GM19025 (cell line): ENCODE results near the gene LRRC27.
"Not testable (repeated sequence)": the region's sequence is repeated elsewhere in the genome, so short reads cannot be mapped to it uniquely, and the experiment has no call there.

ENCODE experiments used
- ATAC-seq: cut with Tn5 transposase; IDR thresholded peaks from one replicate; pipeline ENCODE4 v1.9.1; 2021; ENCODE audit warnings: mild to moderate bottlenecking, low read depth, moderate library complexity; ENCODE audit not compliant: unreplicated experiment

The LRRC27 gene

DNA sequence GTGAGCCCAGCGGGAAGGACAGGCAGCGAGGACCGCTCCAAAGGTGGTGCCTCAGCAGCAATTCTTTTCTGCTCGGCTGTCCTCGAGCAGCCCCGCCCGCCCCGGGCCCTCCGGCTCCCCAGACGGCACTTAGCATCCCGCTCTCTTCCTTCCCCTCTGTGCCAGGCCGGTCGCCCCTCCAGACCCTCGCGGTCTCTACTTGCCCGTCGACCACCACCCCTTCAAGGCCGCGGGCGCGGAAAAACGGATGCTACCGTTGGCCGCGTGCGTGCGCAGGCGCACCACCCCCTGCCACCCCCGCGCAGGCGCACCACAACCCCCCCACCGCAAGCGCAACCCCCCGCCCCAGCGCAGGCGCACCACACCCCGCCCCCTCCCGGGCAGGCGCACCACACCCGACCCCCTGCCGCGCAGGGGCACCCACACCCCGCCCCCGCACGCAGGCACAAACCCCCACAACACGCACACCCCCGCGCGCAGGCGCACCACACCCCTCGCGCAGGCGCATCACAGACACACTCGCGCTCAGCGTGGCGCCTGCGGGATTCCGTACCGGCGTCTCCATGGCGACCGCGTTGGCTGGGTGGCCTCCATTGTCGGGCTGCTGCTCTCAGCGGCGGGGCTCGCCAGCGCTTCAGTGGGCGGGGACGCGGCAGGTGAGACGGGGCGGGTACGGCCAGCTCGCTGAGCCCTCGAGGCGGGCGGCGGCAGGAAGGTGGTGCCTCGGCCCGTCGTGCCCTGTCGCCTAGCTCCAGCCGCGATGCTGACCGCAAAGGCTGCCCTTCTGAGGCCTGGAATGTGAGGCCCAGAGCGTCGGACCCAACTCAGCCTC lies at the start of gene LRRC27:
Gene LRRC27 (plus strand): TSS at position 593 of the 832 bp plus-strand sequence. CDS start 1,332 bp downstream, outside the sequence.
- ATAC-seq, result peak; percentile 82

DNA sequence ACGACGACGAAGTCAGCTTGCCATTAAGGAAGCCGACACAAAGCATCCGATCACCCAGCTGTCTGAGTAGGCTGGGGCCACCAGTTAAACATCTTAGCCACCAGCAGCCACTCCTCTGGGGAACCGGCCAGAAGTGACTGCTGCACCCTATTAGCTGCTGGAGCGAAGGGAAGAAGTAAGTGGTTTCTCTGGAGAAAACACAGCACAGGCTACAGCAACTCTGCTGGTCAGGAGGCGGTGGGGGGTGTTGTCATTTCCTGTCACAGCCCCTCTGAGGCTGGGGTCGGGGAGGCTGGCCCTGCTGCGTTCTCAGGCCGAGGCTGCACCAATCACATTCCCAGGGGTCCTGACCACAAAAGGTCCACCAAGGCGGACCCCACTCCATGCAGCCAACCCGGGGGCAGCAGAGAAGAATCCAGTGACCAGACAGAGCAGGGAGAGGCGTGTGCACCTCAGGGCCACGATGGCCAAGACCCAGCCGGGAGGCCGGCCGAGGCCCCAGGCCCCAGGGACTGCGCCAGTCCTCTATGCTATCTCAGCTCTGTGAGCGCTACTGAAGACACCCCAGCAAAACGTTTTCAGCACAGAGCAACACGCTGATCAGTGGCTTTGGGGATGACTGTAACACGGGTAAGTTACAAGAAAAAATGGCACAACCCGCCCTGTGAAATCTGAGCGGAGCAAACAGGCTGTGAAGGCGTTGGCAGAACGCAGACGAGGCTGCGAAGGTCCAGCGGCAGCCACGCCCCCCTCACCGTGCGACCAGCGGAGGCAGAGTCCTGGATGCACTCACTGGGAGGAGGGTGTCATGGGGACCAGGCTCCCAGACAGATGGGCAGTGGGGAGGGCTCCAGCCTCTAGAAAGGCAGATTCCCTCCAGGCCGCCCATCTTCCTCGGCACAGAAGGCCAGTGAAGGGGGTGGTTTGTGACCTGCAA lies 49.1 kb upstream of the LRRC27 start:
- ATAC-seq, result no peak

DNA sequence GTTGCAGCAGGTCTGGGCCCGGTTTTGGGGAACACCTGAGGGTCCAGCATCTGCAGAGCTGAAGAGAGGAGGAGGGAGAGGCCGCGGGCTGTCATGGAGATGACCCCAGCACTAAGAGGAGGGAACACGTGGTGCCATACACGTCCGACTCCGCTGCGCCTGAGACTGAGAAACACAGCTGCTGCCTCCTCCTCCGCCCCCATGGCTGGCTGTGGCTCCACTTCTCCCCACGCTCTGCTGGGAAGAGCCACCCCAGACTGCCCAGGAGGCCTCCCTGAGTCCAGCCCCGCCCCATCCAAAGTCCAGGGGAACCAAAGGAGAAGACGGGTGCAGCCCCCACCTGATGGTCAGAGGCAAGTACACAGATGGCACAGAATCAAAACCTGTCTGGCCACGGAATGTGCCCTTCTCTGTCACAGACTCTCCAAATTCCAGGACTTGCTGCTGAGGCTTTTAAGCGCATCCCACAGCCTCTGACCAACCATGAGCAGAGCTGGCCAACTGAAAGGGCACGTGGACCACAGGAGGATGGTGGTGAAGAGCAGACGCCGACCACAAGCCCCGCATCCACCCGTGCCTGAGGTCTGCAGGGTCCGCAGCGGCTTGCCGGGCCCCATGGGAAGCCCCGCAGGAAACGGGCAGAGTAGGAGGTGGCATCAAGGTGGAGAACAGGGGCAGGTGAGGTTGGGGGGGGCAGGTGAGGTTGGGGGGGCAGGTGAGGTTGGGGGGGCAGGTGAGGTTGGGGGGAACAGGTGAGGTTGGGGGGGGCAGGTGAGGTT lies 48.2 kb upstream of the LRRC27 start:
- no peak for ATAC-seq

DNA sequence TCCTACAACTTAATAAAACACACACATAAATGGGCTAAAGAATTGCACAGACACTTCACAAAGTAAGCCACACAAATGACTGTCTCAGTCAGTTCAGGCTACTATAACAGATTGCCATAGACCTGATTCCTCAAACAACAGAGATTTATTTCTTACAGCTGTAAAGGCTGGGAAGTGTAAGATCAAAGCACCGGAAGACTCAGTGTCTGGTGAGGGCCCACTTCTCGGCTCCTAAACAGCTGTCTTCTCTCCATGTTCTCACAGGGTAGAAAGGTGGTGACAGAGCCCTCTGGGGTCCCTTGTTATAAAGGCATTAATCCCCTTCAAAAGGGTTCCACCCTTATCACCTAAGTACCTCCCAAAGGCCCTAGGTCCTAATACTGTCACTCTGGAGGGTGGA lies 42.6 kb upstream of the LRRC27 start:
- ATAC-seq, result no peak

DNA sequence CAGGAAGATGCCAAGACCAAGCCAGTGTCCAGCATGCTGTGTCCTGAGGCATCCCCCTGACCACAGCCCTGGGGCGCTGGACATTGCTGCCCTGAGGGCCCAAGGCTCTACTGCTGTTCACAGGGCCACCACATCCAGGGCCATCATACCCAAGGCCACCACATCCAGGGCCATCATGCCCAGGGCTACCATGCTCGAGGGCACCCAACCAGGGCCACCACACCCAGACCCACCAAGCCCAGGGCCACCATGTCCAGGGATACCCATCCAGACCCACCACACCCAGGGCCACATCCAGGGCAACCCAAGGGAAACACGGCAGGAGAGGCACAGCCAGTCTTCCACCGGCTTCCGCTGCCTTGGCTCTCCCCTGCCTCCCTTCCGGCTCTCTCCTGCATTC lies 41.4 kb upstream of the LRRC27 start:
- no peak for ATAC-seq

DNA sequence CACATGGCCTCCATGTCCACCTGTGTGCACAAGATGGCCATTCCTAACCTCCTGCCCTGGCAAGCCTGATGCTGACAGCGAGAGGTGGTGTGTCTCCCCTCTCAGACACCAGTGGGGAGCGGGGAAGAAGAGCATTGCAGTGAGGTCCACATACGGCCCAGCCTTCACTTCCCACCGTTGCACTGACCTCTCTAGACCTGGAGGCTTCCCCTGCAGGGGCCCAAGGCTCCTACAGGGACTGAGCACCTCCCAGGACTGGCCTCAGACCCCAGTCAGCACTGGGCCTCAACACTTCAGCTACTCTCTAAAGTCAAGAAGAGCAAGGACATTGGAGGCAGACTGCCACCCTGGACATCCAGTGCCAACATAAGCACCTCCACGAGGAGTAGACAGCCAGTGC lies 40.2 kb upstream of the LRRC27 start:
- no peak for ATAC-seq

DNA sequence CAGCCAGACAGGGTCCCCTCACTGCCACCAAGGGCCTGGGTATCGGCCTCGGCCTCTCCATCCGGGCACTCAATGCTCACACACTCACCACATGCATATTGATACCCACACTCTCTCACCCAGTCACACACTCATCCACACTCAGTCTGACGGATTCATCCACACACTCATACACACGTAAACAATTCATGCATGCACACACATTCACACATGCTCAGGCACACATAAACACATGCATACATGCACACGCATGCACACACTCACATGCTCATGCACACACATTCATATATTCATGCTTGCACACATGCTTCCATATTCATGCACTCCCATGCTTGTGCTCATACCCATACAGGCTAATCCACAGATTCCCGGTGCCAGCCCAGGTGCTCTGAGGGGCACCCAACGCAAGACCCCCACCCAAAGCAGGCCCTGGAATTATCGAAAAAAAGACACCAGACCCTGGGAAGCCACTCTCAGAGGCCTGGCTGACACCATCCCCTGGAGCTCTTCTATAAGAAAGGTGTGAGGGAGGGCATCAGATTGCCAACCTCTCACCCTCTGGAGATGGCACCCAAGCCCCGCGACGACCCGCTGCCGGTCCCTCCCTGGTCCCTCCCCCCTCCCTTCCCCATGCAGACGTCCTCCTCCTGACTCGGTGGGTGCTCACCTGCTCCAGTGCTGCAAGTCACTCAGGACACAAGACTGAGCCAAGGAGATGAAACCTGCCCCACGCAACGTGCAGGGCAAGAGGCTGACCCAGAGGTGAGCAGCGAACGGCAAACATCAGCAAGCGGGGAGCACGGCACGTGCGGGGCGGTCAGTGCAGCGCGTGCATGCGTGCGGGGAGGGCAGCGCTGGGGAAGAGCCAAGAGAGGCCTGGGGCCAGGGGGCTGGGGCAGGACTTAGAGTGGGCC lies 39.4 kb upstream of the LRRC27 start:
- no peak for ATAC-seq

DNA sequence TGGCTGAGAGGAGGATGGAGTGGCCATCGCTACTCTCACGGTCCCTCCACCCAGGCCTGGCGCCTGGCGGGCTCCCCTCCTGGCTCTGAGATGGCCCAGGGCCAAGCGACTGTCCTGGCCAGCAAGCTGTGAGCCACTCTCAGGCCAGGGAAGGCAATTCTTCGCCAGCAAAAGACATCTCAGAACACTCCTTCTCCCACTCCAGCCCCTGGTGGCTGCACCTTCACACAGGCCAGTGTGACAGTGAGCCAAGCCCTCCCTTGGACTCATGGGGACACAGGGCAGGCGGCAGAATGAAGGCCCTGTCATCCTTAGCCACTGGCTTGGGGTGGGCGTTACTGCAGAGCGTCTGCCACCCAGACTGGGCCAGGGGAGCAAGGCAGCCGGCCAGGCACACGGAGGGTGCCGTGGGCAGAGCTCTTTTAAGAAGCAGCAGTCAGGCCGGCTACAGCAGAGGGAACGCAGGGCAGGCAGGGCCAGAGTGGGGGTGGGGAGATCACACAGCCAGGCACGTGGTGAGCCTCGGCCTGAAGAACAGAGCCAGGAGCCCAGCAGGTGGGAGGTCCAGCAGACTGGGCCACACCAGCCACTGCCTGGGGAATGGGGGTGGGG lies 38.7 kb upstream of the LRRC27 start:
- no peak for ATAC-seq

DNA sequence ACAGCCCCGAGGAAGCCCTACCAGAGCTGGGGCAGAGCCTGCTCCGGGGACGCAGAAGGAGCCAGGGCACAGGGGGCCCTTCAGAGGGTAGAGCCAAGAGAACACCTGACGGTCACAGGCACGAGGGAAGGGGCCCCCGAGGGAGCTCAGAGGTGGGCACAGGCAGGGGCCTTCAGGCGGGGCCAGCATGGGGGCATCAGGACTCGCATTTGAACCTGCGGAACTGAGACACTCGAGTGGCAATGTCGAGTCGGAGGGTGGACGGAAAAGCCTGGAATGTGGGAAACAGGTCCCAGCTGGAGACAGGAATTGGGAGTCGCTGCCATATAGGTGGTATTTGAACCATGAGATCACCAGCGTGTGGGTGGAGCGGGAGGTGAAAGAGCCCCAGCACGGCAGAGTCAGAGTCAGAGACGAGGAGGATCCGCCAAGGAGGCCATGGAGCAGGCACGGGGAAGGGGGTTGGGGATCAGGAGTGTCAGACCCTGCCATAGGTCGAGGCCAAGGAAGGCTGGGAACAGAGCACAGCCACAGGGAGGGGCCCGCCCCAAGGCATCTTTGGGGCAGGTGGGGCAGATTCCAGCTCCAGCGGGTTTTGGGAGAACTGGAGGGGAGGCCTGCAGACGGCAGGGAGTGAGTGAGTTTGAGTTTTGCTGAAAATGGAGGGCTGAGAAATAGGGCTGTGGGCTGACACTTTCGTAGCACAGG lies 38.0 kb upstream of the LRRC27 start:
- ATAC-seq, result no peak

DNA sequence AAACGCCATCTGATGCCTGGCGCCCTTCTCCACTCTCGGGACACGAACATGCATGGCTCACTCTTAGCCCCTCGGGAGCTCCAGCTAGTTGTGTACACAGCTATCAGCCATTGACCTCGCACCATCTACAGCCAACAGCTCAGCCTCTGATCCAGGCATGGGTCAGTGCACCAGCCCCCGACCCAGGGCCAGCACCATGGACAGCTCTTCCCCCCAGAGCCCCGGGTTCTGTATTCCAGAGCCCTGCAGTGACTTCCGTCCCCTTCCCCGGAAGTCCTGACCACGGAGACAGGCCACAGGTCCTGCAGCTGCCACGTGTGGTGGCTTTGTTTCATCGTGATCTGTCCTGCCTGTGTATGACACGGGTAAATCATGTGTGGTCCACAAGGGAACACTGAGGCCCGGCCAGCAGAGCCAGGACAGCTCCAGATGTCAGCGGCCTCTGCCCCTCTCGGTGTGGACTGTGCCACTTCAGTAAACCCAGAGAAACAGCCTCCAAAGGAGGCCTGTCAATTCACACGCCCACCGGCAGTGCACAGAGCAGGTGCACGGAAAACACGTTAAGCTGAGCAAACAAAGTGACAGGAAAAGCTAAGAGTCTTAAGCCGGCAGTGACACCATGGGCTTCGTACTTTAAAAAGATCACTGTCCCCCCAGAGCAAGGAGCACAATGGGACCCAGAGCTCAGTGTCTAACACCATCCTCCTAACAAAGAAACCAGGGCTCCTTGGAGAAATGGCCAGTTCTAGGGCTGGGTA lies 37.3 kb upstream of the LRRC27 start:
- no peak for ATAC-seq

DNA sequence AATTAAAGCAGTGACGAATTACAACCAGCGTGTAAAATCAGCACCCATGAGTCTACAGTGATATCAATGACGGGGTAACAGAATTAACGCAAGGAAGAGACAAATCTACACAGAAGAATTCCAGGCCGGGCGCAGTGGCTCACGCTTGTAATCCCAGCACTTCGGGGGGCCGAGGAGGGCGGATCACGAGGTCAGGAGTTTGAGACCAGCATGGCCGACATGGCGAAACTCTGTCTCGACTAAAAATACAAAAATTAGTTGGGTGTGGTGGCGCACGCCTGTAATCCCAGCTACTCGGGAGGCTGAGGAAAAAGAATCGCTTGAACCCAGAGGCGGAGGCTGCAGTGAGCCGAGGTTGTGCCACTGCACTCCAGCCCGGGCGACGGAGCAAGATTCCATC lies 36.5 kb upstream of the LRRC27 start:
- ATAC-seq, result not testable (repeated sequence)

DNA sequence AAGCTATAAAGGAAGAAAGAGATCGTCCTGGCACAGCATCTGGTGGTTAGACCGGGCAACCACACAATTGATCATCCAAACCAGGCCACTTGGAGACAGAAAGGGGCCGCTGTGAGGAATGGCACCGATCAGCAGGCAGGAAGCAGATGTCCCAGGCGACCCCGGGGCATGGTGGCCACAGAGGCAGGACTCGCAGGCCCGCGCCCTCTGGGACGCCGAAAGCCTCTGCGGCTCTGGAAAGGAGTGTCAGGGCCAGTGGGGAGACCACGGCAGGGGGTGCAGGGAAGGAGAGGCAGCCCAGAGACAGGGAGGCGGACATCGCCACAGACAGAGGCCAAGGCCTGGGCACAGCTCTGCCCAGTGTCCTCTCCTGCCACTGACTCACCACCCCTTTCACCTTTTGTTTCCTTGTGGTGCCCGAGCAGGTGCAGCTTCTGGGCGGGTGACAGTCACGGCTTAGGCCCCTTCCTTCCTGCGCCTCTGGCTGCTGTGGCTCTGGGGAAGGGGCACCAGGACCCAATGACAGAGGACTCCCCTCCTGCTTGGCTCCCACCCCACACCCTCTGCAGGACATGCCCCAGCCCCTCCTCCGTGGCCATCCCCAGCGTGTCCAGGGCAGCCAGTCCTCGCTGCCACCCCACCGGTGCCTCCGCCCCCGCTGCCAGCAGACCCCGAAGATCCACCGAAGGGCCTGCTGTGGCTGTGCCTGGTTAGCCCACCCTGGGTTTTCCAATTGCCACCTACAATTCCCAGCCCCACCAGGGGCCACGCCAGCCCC lies 35.1 kb upstream of the LRRC27 start:
- ATAC-seq, result no peak

DNA sequence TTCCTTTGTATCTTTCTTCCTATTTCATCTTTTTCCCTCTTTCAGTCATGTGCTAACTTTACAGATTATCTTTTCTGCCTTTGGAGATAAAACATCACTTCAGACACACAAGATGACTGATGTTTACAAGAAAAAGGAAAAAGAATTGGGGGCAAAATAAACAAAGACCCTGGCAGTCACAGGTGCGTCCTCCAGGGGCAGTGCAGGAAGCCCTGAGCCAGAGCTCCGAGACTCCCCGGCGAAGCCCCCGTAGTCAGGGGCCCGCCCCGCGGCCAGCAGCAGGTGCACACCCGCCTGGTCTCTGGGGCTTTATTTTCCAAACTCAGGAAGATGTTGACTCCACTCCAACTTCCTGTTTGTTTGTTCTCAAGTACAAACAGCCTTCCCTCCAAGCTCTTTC lies 34.5 kb upstream of the LRRC27 start:
- ATAC-seq, result no peak

DNA sequence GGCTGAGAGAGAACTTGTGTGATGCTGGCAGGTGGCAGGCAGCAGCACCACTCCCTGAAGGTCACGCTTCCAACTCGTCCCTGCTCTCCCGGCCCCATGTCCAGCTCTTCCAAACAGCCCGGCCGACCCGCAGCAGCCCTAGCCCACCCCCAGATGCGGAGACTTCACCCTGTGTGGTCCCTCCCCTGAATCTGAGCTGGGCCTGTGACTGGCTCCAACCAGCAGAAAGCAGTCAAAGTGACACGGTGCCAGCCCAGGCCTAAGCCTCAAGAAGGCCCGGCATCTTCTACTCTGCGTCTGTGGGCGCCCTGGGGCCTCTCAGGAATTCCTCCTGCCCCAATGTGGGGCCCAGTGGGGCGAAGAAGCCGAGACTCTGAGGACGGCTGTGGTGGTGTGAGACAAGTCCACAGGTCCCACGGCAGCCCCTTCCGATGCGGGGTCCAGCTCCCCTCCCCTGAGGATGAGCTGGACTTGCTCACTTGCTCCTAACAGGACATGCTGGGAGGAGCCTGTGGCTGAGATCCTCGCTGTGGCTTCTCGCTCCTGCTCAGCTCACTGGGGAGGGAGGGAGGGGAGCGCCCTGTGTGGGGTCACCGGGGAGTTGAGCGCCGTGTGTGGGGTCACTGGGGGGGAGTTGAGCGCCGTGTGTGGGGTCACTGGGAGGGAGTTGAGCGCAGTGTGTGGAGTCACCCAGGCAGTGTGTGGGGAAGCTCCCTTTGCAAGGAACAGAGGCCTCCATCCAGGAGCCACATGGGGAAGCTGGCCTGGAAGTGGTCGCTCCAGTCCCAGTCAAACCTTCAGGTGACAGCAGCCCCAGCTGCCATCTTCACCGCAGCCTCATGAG lies 33.7 kb upstream of the LRRC27 start:
- ATAC-seq, result no peak

DNA sequence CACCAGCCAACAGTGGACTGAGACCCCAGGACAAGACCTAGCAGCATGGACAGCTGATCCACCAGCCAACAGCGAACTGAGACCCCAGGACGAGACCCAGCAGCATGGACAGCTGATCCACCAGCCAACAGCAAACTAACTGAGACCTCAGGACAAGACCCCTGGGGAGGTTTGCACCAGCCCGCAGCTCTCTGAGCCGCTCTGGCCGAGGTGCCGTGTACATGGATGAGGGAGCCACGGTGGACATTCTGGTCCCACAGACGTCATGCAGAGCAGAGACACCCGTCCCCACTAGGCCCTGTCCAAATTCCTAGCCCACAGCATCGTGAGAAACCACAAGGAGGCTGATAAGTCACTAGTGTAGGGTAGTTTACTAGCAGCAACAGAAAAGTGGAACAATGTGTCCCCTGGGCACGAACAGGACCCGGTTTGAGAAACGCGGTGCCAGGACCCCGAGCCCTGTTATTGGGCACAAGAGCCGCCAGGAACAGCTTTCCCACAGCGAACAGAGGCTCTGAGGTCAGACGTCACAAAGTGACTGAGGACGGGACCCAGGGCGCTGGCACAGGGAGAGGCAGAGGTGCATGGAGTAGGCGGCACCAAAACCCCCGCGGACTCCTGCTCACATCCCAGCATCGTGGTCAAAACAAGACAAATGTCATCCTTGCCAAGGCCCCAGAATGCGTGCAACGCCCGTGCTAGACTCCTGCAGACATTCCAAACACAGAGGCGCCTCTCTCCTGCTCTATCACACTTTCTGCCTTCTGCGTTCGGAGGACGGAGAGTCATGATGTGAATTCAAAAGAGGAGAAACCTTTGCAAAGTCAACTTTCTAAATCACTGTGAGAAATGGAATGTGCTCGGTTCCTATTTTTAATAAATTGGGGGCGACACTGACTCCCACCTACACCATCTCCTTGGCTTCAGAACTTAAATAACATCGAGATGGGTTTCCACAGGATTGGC lies 32.3 kb upstream of the LRRC27 start:
- ATAC-seq, result no peak
